ENCODE data around the gene CFAP20DC.

Gene CFAP20DC

GRCh38 chr3:58793938-58794337 is 255.9 kb downstream of the CFAP20DC start:
- no peak overlapping the region for H3K27ac Mint-ChIP-seq
- no peak for DNase-seq (ENCODE audit: low spot score in 2 of 2)
- no peaks in the 10 kb centered on the region for H3K4me1 Mint-ChIP-seq
- H3K4me3 Mint-ChIP-seq, result no peak overlapping the region
- no peak for ATAC-seq
- H3K9me3 Mint-ChIP-seq, result peaks cover 2% of the 10 kb centered on the region
- no peaks in the 10 kb centered on the region for H3K36me3 Mint-ChIP-seq

GRCh38 chr3:58792921-58793451 is 256.8 kb downstream of the CFAP20DC start:
- no peaks in the 10 kb centered on the region for H3K4me1 Mint-ChIP-seq
- DNase-seq (ENCODE audit: low spot score in 2 of 2) (no peak), ATAC-seq (no peak)
- H3K27ac Mint-ChIP-seq, result no peak overlapping the region
- peaks cover 2% of the 10 kb centered on the region for H3K9me3 Mint-ChIP-seq
- no peak overlapping the region for H3K4me3 Mint-ChIP-seq
- no peaks in the 10 kb centered on the region for H3K36me3 Mint-ChIP-seq

GRCh38 chr3:58789385-58789784 is 260.4 kb downstream of the CFAP20DC start:
- Mint-ChIP-seq H3K4me3 (no peak overlapping the region), H3K27ac (no peak overlapping the region), H3K36me3 (no peaks in the 10 kb centered on the region), H3K9me3 (peaks cover 2% of the 10 kb centered on the region), H3K4me1 (no peaks in the 10 kb centered on the region)
- DNase-seq (ENCODE audit: low spot score in 2 of 2) (no peak), ATAC-seq (no peak)

GRCh38 chr3:58784888-58785287 is 264.9 kb downstream of the CFAP20DC start:
- peaks cover 9% of the 10 kb centered on the region for H3K9me3 Mint-ChIP-seq
- no peaks in the 10 kb centered on the region for H3K36me3 Mint-ChIP-seq
- H3K4me1 Mint-ChIP-seq, result no peaks in the 10 kb centered on the region
- DNase-seq (ENCODE audit: low spot score in 2 of 2) (no peak), ATAC-seq (no peak)
- no peak overlapping the region for H3K27ac Mint-ChIP-seq
- H3K4me3 Mint-ChIP-seq, result no peak overlapping the region

GRCh38 chr3:58784425-58784824 is 265.4 kb downstream of the CFAP20DC start:
- no peak overlapping the region for H3K4me3 Mint-ChIP-seq
- no peak for DNase-seq (ENCODE audit: low spot score in 2 of 2)
- no peak overlapping the region for H3K27ac Mint-ChIP-seq
- H3K4me1 Mint-ChIP-seq, result no peaks in the 10 kb centered on the region
- H3K9me3 Mint-ChIP-seq, result peaks cover 13% of the 10 kb centered on the region
- no peaks in the 10 kb centered on the region for H3K36me3 Mint-ChIP-seq
- ATAC-seq, result no peak

GRCh38 chr3:58783845-58784244 is 266.0 kb downstream of the CFAP20DC start:
- Mint-ChIP-seq H3K9me3 (peaks cover 19% of the 10 kb centered on the region), H3K27ac (no peak overlapping the region), H3K36me3 (no peaks in the 10 kb centered on the region), H3K4me1 (no peaks in the 10 kb centered on the region), H3K4me3 (no peak overlapping the region)
- ATAC-seq (no peak), DNase-seq (ENCODE audit: low spot score in 2 of 2) (no peak)

- H3K4me3 Mint-ChIP-seq, result no peak overlapping the region
- no peak for DNase-seq (ENCODE audit: low spot score in 2 of 2)
- no peaks in the 10 kb centered on the region for H3K36me3 Mint-ChIP-seq
- H3K27ac Mint-ChIP-seq, result no peak overlapping the region
- no peaks in the 10 kb centered on the region for H3K4me1 Mint-ChIP-seq
- peaks cover 24% of the 10 kb centered on the region for H3K9me3 Mint-ChIP-seq
- no peak for ATAC-seq
Measured at GRCh38 chr3:58779934-58780333, 269.9 kb downstream of the CFAP20DC start.

- Mint-ChIP-seq H3K4me3 (no peak overlapping the region), H3K9me3 (peaks cover 24% of the 10 kb centered on the region), H3K27ac (no peak overlapping the region), H3K36me3 (no peaks in the 10 kb centered on the region), H3K4me1 (no peaks in the 10 kb centered on the region)
- no peak for ATAC-seq
- DNase-seq (ENCODE audit: low spot score in 2 of 2), result no peak
Measured at GRCh38 chr3:58776231-58776630, 273.6 kb downstream of the CFAP20DC start.

- Mint-ChIP-seq H3K4me1 (no peaks in the 10 kb centered on the region), H3K27ac (no peak overlapping the region), H3K36me3 (no peaks in the 10 kb centered on the region), H3K4me3 (no peak overlapping the region), H3K9me3 (peaks cover 5% of the 10 kb centered on the region)
- ATAC-seq (no peak), DNase-seq (ENCODE audit: low spot score in 2 of 2) (no peak)
Measured at GRCh38 chr3:58772462-58772861, 277.4 kb downstream of the CFAP20DC start.

- no peak overlapping the region for H3K27ac Mint-ChIP-seq
- H3K9me3 Mint-ChIP-seq, result peaks cover 5% of the 10 kb centered on the region
- H3K4me3 Mint-ChIP-seq, result no peak overlapping the region
- no peak for ATAC-seq
- no peaks in the 10 kb centered on the region for H3K36me3 Mint-ChIP-seq
- DNase-seq (ENCODE audit: low spot score in 2 of 2), result no peak
- no peaks in the 10 kb centered on the region for H3K4me1 Mint-ChIP-seq
Measured at GRCh38 chr3:58769065-58769464, 280.8 kb downstream of the CFAP20DC start.

GRCh38 chr3:58766587-58767282 is 283.1 kb downstream of the CFAP20DC start:
- peaks cover 7% of the 10 kb centered on the region for H3K9me3 Mint-ChIP-seq
- no peak overlapping the region for H3K27ac Mint-ChIP-seq
- no peaks in the 10 kb centered on the region for H3K36me3 Mint-ChIP-seq
- ATAC-seq (no peak), DNase-seq (ENCODE audit: low spot score in 2 of 2) (no peak)
- H3K4me1 Mint-ChIP-seq, result no peaks in the 10 kb centered on the region
- no peak overlapping the region for H3K4me3 Mint-ChIP-seq

- H3K4me1 Mint-ChIP-seq, result no peaks in the 10 kb centered on the region
- no peaks in the 10 kb centered on the region for H3K36me3 Mint-ChIP-seq
- H3K9me3 Mint-ChIP-seq, result no peaks in the 10 kb centered on the region
- H3K4me3 Mint-ChIP-seq, result no peak overlapping the region
- DNase-seq (ENCODE audit: low spot score in 2 of 2), result no peak
- no peak for ATAC-seq
- H3K27ac Mint-ChIP-seq, result no peak overlapping the region
Measured at GRCh38 chr3:58755150-58755549, 294.7 kb downstream of the CFAP20DC start.

- Mint-ChIP-seq H3K27ac (no peak overlapping the region), H3K36me3 (no peaks in the 10 kb centered on the region), H3K4me1 (no peaks in the 10 kb centered on the region), H3K9me3 (no peaks in the 10 kb centered on the region), H3K4me3 (no peak overlapping the region)
- DNase-seq (ENCODE audit: low spot score in 2 of 2) (no peak), ATAC-seq (no peak)
Measured at GRCh38 chr3:58754074-58754473, 295.8 kb downstream of the CFAP20DC start.

GRCh38 chr3:58751882-58752567 is 297.8 kb downstream of the CFAP20DC start:
- H3K4me3 Mint-ChIP-seq, result no peak overlapping the region
- no peak for DNase-seq (ENCODE audit: low spot score in 2 of 2)
- no peaks in the 10 kb centered on the region for H3K36me3 Mint-ChIP-seq
- H3K9me3 Mint-ChIP-seq, result no peaks in the 10 kb centered on the region
- H3K4me1 Mint-ChIP-seq, result no peaks in the 10 kb centered on the region
- no peak for ATAC-seq
- H3K27ac Mint-ChIP-seq, result no peak overlapping the region

- H3K4me3 Mint-ChIP-seq, result no peak overlapping the region
- H3K36me3 Mint-ChIP-seq, result no peaks in the 10 kb centered on the region
- H3K9me3 Mint-ChIP-seq, result no peaks in the 10 kb centered on the region
- ATAC-seq (no peak), DNase-seq (ENCODE audit: low spot score in 2 of 2) (no peak)
- no peak overlapping the region for H3K27ac Mint-ChIP-seq
- H3K4me1 Mint-ChIP-seq, result no peaks in the 10 kb centered on the region
Measured at GRCh38 chr3:58751235-58751634, 298.6 kb downstream of the CFAP20DC start.

- Mint-ChIP-seq H3K4me1 (no peaks in the 10 kb centered on the region), H3K36me3 (no peaks in the 10 kb centered on the region), H3K9me3 (no peaks in the 10 kb centered on the region), H3K27ac (no peak overlapping the region), H3K4me3 (no peak overlapping the region)
- ATAC-seq (no peak), DNase-seq (ENCODE audit: low spot score in 2 of 2) (no peak)
Measured at GRCh38 chr3:58749948-58750347, 299.9 kb downstream of the CFAP20DC start.

Data from stimulated activated effector memory CD8-positive, alpha-beta T cell treated with anti-CD3 and anti-CD28 coated beads, Interleukin-12 subunit alpha, Interleukin-12 subunit beta, amount 100 ng/mL, for 72 hours (primary cell).